MCF 10A (cell line): ENCODE measurements around the gene TPK1. TPM values are rescaled to one million over a fixed set of nuclear protein-coding genes. Genes with fewer than 3 reads are reported as not detected.

ENCODE experiments used
- BruUV-seq: library from RNA; stranded (reverse); fragments of 400-500 nt; replicated peaks from 2 replicates; lab custom pipeline; 2021; lab: Mats Ljungman, UMichigan
- CTCF ChIA-PET: fragments of 300-600 bp; sonication (Branson Sonifier 250); formaldehyde crosslinking; extraction: SDS; loops from one replicate; lab custom pipeline; 2021; ENCODE audit warnings: antibody characterized with exemption, inconsistent platforms; lab: Yijun Ruan, JAX
- POLR2A ChIA-PET: fragments of 300-600, 350-650 bp; sonication (Branson Sonifier 250); formaldehyde crosslinking; extraction: SDS; loops from one replicate; lab custom pipeline; 2020; ENCODE audit warnings: antibody characterized with exemption, inconsistent platforms; lab: Yijun Ruan, JAX
- DNase-seq: peaks from one replicate; pipeline ENCODE4 v3.0.0-alpha.2; 2018; ENCODE audit not compliant: unreplicated experiment
- H3K27ac Mint-ChIP-seq: one replicate; pipeline ENCODE4 v1.8.0; 2022; ENCODE audit warnings: mild to moderate bottlenecking, low read depth, mixed read lengths; ENCODE audit not compliant: unreplicated experiment
- H3K27me3 Mint-ChIP-seq: one replicate; pipeline ENCODE4 v1.8.0; 2022; ENCODE audit warnings: mixed read lengths; ENCODE audit not compliant: insufficient read depth, unreplicated experiment
- H3K36me3 Mint-ChIP-seq: one replicate; pipeline ENCODE4 v1.8.0; 2022; ENCODE audit warnings: mild to moderate bottlenecking, moderate library complexity, mixed read lengths; ENCODE audit not compliant: insufficient read depth, unreplicated experiment
- H3K4me1 Mint-ChIP-seq: one replicate; pipeline ENCODE4 v1.8.0; 2022; ENCODE audit warnings: mixed read lengths; ENCODE audit not compliant: insufficient read depth, unreplicated experiment
- H3K4me3 Mint-ChIP-seq: one replicate; pipeline ENCODE4 v1.8.0; 2022; ENCODE audit warnings: mild to moderate bottlenecking, moderate library complexity, mixed read lengths; ENCODE audit not compliant: unreplicated experiment
- H3K9me3 Mint-ChIP-seq: one replicate; pipeline ENCODE4 v1.8.0; 2022; ENCODE audit warnings: mixed read lengths; ENCODE audit not compliant: unreplicated experiment
- CTCF ChIP-seq: fragments of 200-600 bp; IDR thresholded peaks from one replicate; pipeline ENCODE4 v1.8.0; 2022; ENCODE audit warnings: antibody characterized with exemption, mild to moderate bottlenecking; ENCODE audit not compliant: unreplicated experiment
- intact Hi-C: fragments of 100-400 bp; cut with micrococcal nuclease; formaldehyde crosslinking; loops from 2 replicates; pipeline ENCODE4 v1.14.1; 2022
- total RNA-seq: library from RNA; stranded (reverse); gene quantifications from 2 replicates; pipeline ENCODE4 v1.2.3, GENCODE V29; 2022

TPK1 gene
- total RNA-seq, 1 experiment from 2014 or later, result 8.8 TPM

- H3K27ac Mint-ChIP-seq, result no peak overlapping the region
- intact Hi-C loops, result no loop called here
- no peak for TF ChIP-seq CTCF
- DNase-seq, result no peak
- BruUV-seq, result no TSS peak
- CTCF ChIA-PET, result no interaction called here
- no peak overlapping the region for H3K4me3 Mint-ChIP-seq
- H3K27me3 Mint-ChIP-seq, result no peaks in the 10 kb centered on the region
- H3K36me3 Mint-ChIP-seq, result no peaks in the 10 kb centered on the region
- POLR2A ChIA-PET, result no interaction called here
- peaks cover 7% of the 10 kb centered on the region for H3K9me3 Mint-ChIP-seq
- H3K4me1 Mint-ChIP-seq, result peaks cover 5% of the 10 kb centered on the region
Measured at GRCh38 chr7:144628176-144628575, 207.7 kb downstream of the TPK1 start.

GRCh38 chr7:144622745-144623144, 213.1 kb downstream of the TPK1 start:
- no peaks in the 10 kb centered on the region for H3K27me3 Mint-ChIP-seq

GRCh38 chr7:144606261-144606660, 229.6 kb downstream of the TPK1 start:
- no TSS peak for BruUV-seq
- intact Hi-C loops, result no loop called here
- no peaks in the 10 kb centered on the region for H3K9me3 Mint-ChIP-seq
- H3K27ac Mint-ChIP-seq, result no peak overlapping the region
- no peak overlapping the region for H3K4me3 Mint-ChIP-seq
- no peaks in the 10 kb centered on the region for H3K27me3 Mint-ChIP-seq
- ChIA-PET POLR2A (no interaction called here), CTCF (no interaction called here)
- DNase-seq, result no peak
- no peaks in the 10 kb centered on the region for H3K4me1 Mint-ChIP-seq
- no peak for TF ChIP-seq CTCF
- H3K36me3 Mint-ChIP-seq, result no peaks in the 10 kb centered on the region

More at GRCh38 chr7:144622745-144623144, 213.1 kb downstream of the TPK1 start:
- TF ChIP-seq CTCF, result no peak
- intact Hi-C loops, result no loop called here
- ChIA-PET CTCF (interaction anchor here (0.9 to 1.5 kb wide), 3 partner anchors 14 to 59 kb away, joined by 3 to 4 read pairs (median 3); no protein-coding TSS in a partner anchor), POLR2A (no interaction called here)
- H3K4me3 Mint-ChIP-seq, result no peak overlapping the region
- H3K36me3 Mint-ChIP-seq, result no peaks in the 10 kb centered on the region
- DNase-seq, result no peak
- H3K9me3 Mint-ChIP-seq, result no peaks in the 10 kb centered on the region
- no peaks in the 10 kb centered on the region for H3K4me1 Mint-ChIP-seq
- no TSS peak for BruUV-seq
- no peak overlapping the region for H3K27ac Mint-ChIP-seq

GRCh38 chr7:144596953-144597352, 238.9 kb downstream of the TPK1 start:
- H3K9me3 Mint-ChIP-seq, result peaks cover 23% of the 10 kb centered on the region
- DNase-seq, result no peak
- intact Hi-C loops, result no loop called here
- H3K4me1 Mint-ChIP-seq, result no peaks in the 10 kb centered on the region
- no peak overlapping the region for H3K4me3 Mint-ChIP-seq
- TF ChIP-seq CTCF, result no peak
- H3K36me3 Mint-ChIP-seq, result no peaks in the 10 kb centered on the region
- no TSS peak for BruUV-seq
- H3K27me3 Mint-ChIP-seq, result no peaks in the 10 kb centered on the region
- CTCF ChIA-PET, result no interaction called here
- H3K27ac Mint-ChIP-seq, result no peak overlapping the region
- POLR2A ChIA-PET, result no interaction called here
